Body of pancreas (tissue), 4 donors: Measurements from ENCODE around the gene ANKRD18B. TPM values are rescaled to one million over a fixed set of nuclear protein-coding genes. Genes with fewer than 3 reads are reported as not detected.
"Not testable (repeated sequence)": the region's sequence is repeated elsewhere in the genome, so short reads cannot be mapped to it uniquely, and the experiment has no call there.

Experiments
- ATAC-seq: fragments of 150-250 bp; one replicate; pipeline ENCODE4 v1.9.1; 2016
- DNase-seq, 4 donors: peaks; one replicate each; pipeline ENCODE4 v3.0.0-alpha.2; 2019
- H3K27ac ChIP-seq, 4 donors: fragments of 200-600 bp; sonication (generic); 1 replicate in 3 of 4; 2 replicates in 1 of 4; pipeline versions ENCODE4 v1.5.1 to v1.6.1; 2016 to 2019; ENCODE audit warnings: mild to moderate bottlenecking in 1 of 4, mixed read lengths in 1 of 4, moderate library complexity in 1 of 4
- H3K27me3 ChIP-seq, 2 donors: fragments of 200-600 bp; sonication (generic); one replicate each; pipeline ENCODE4 v1.6.0; 2016; ENCODE audit warnings: mild to moderate bottlenecking in 1 of 2
- H3K36me3 ChIP-seq, 2 donors: fragments of 200-600 bp; sonication (generic); replicated peaks in 1 of 2; 2 replicates each; pipeline ENCODE4 v1.5.1; 2016; ENCODE audit warnings: low read depth in 2 of 2; ENCODE audit not compliant: insufficient read depth in 1 of 2
- H3K4me1 ChIP-seq: fragments of 200-600 bp; sonication (generic); one replicate; pipeline ENCODE4 v1.6.0; 2016
- H3K4me3 ChIP-seq, 2 donors: fragments of 200-600 bp; sonication (generic); 1 replicate in 1 of 2; 2 replicates in 1 of 2; pipeline ENCODE4 v1.5.1; 2016 to 2019
- H3K9me3 ChIP-seq, 3 donors: fragments of 200-600 bp; sonication (generic); 1 replicate in 2 of 3; 2 replicates in 1 of 3; pipeline ENCODE4 v1.5.1; 2016
- CTCF ChIP-seq, 7 experiments: fragments of 450-650 bp in 4 of 7; fragments of 200-600 bp in 3 of 7; sonication (generic) in 3 of 7; IDR thresholded peaks; one replicate each; pipeline ENCODE4 v1.5.1; 2016 to 2019; ENCODE audit warnings: antibody characterized with exemption in 7 of 7
- POLR2A ChIP-seq, 3 donors: fragments of 450-650 bp; IDR thresholded peaks; one replicate each; pipeline ENCODE4 v1.6.1; 2016; ENCODE audit warnings: antibody characterized with exemption in 3 of 3, mild to moderate bottlenecking in 2 of 3
- WGBS, 2 donors: methylation state at CpG; one replicate each; pipeline ENCODE4 v1.1.5; 2017; 5-methylcytosine and 5-hydroxymethylcytosine counted together
- intact Hi-C: fragments of 100-400 bp; cut with DNase I; formaldehyde crosslinking; loops from one replicate; pipeline ENCODE4 v1.15.1; 2023
- total RNA-seq, 2 donors: library from RNA; depleted of rRNA; stranded (reverse); fragments of >200 nt; gene quantifications; one replicate each; pipeline ENCODE4 v1.1.0, GENCODE V29; 2016

ANKRD18B gene
- total RNA-seq, 2 donors from 2014 or later, result 6.0 TPM; not detected in 1

DNA sequence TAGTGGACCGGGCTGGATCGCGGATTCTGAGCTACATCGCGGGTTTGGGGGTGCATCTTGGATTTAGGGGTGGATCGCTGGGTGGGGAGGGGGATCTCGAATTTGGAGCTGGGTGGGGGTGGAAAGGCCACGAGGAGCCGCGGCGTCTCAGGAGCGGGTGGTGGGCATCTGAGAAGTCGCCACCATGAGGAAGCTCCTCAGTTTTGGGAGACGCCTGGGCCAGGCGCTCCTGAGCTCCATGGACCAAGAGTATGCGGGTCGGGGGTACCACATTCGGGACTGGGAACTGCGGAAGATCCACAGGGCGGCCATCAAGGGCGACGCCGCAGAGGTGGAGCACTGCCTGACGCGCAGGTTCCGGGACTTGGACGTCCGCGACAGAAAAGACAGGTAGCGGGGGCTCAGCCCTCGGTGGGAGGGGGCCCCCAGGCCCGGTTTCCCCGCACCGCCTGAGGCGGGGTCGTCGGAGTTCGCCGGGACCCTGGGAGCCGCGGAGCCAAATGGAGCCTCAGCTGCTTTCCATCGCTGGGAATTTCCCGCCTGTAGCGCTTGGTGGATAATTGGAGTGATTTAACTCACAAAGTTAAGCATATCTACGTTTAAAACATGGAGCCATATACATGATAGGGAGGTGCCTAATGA lies 376 bp downstream of the ANKRD18B start:
- 3 to 8% methylated on average over 20 to 36 of the region's 45 CpGs for WGBS, 2 donors
- H3K27me3 ChIP-seq, result peaks cover 0 to 10% of the 10 kb centered on the region in 2 donors
- no peaks in the 10 kb centered on the region for H3K9me3 ChIP-seq
- TF ChIP-seq POLR2A (IDR thresholded peaks at IDR 0.05) (no peak), CTCF (IDR thresholded peaks at IDR 0.05) (no peak)
- no peak overlapping the region for H3K4me3 ChIP-seq
- H3K27ac ChIP-seq, result no peak overlapping the region
- DNase-seq (no peak), ATAC-seq (peak; percentile 40)
- intact Hi-C loops, result no loop called here
- H3K36me3 ChIP-seq, result no peaks in the 10 kb centered on the region
- H3K4me1 ChIP-seq, result peaks cover 14% of the 10 kb centered on the region

- H3K4me3 ChIP-seq, H3K27me3 ChIP-seq, ATAC-seq, H3K36me3 ChIP-seq, DNase-seq, H3K27ac ChIP-seq, H3K9me3 ChIP-seq, intact Hi-C loops: not testable (repeated sequence)
- H3K4me1 ChIP-seq, result peaks cover 14% of the 10 kb centered on the region
These were observed 4.0 kb downstream of the ANKRD18B start for GRCh38 chr9:33528069-33528468.

GRCh38 chr9:33533958-33534357 lies 9.9 kb downstream of the ANKRD18B start:
- intact Hi-C loops, H3K4me3 ChIP-seq, H3K36me3 ChIP-seq, H3K27ac ChIP-seq, DNase-seq, ATAC-seq, H3K4me1 ChIP-seq, H3K27me3 ChIP-seq, H3K9me3 ChIP-seq: not testable (repeated sequence)
- WGBS, 2 donors, result 31 to 50% methylated on average over 3 of the region's 3 CpGs

DNA sequence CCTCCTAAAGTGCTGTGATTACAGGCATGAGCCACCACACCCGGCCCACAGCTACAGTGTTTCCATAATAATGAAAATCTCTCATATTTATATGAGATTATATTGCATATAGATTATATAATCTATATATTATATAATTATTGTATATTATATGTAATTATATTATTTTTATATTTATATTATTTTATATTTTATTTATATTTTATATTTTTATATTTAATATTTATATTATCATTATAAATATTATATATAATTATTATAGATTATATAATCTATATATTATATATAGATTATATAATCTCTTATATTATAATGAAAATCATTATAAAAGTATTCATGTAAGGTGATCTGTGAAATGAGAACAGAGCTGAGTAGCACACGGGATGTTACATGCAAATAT lies 11.5 kb downstream of the ANKRD18B start:
- TF ChIP-seq POLR2A (IDR thresholded peaks at IDR 0.05), result no peak
- TF ChIP-seq CTCF (IDR thresholded peaks at IDR 0.05), result no peak
- H3K36me3 ChIP-seq, result no peaks in the 10 kb centered on the region
- DNase-seq (no peak), ATAC-seq (no peak)
- 74 to 83% methylated on average over 2 of the region's 2 CpGs for WGBS, 2 donors
- intact Hi-C loops, result no loop called here
- no peaks in the 10 kb centered on the region for H3K9me3 ChIP-seq
- no peak overlapping the region for H3K27ac ChIP-seq
- no peaks in the 10 kb centered on the region for H3K27me3 ChIP-seq
- H3K4me1 ChIP-seq, result no peaks in the 10 kb centered on the region
- no peak overlapping the region for H3K4me3 ChIP-seq

DNA sequence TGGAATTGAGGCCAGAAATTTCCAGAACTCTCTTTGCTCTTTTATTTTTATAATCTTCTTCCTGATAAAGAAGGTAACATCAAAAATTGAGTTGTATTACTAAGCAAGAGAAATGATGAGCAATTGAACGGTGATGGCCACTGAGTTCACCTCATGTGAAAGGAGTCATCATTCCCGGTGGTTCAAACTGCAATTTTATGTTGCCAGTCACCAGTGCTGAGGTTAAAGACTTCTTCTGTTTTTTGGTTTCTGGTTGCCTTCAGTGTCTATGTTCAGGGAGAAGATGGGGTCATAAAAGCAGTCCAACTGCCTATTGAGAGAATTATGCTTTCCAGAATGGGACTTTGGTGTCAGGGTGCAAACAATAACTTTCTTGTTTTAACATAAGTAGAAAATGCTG lies 19.4 kb downstream of the ANKRD18B start:
- not testable (repeated sequence) for H3K4me3 ChIP-seq

GRCh38 chr9:33545715-33546114 lies 21.7 kb downstream of the ANKRD18B start:
- DNase-seq, ATAC-seq, H3K4me1 ChIP-seq, H3K27me3 ChIP-seq, intact Hi-C loops, H3K4me3 ChIP-seq, H3K36me3 ChIP-seq, H3K9me3 ChIP-seq, H3K27ac ChIP-seq: not testable (repeated sequence)
- WGBS, 2 donors, result 34% methylated on average over 2 of the region's 2 CpGs

More for the DNA sequence above, 19.4 kb downstream of the ANKRD18B start:
- H3K4me1 ChIP-seq, DNase-seq, ATAC-seq, intact Hi-C loops, H3K9me3 ChIP-seq, H3K27ac ChIP-seq, H3K36me3 ChIP-seq, H3K27me3 ChIP-seq: not testable (repeated sequence)
- WGBS, 2 donors, result 84 to 92% methylated on average over 2 of the region's 2 CpGs

DNA sequence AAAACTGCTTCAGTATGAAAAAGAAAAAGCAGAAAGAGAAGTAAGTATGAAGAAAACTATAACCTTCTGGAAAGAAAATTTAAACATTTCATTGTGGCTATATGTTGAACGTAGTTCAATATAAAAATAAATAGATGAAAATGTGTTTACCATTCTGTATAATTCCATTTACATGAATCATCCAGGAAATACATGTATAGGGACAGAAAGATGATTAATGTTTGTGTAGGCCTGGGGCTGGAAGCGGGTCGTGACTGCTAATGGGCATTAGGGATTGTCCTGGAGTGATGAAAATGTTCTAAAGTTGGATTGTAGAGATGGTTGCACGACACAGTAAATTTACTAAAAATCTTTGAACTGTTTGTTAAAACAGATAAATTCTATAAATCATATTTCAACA lies 24.8 kb downstream of the ANKRD18B start:
- H3K27ac ChIP-seq, H3K4me3 ChIP-seq, H3K27me3 ChIP-seq, ATAC-seq, DNase-seq, H3K36me3 ChIP-seq, H3K4me1 ChIP-seq, H3K9me3 ChIP-seq, intact Hi-C loops: not testable (repeated sequence)
- WGBS, 2 donors, result 84% methylated on average over 4 of the region's 4 CpGs

- H3K36me3 ChIP-seq, H3K9me3 ChIP-seq, H3K4me3 ChIP-seq, H3K27ac ChIP-seq, intact Hi-C loops, DNase-seq, H3K27me3 ChIP-seq, H3K4me1 ChIP-seq, ATAC-seq: not testable (repeated sequence)
- WGBS, 2 donors, result 82 to 86% methylated on average over 3 of the region's 3 CpGs
These were observed 25.4 kb downstream of the ANKRD18B start for GRCh38 chr9:33549418-33549817.

GRCh38 chr9:33551183-33551582 lies 27.1 kb downstream of the ANKRD18B start:
- H3K4me3 ChIP-seq, H3K27ac ChIP-seq, DNase-seq, ATAC-seq, H3K4me1 ChIP-seq, H3K9me3 ChIP-seq, H3K36me3 ChIP-seq, intact Hi-C loops, H3K27me3 ChIP-seq: not testable (repeated sequence)

GRCh38 chr9:33552315-33552725 lies 28.3 kb downstream of the ANKRD18B start:
- WGBS, 2 donors, result 6% methylated on average over 2 to 4 of the region's 4 CpGs
- intact Hi-C loops, H3K9me3 ChIP-seq, H3K27me3 ChIP-seq, H3K4me3 ChIP-seq, ATAC-seq, H3K27ac ChIP-seq, H3K36me3 ChIP-seq, H3K4me1 ChIP-seq: not testable (repeated sequence)
- peak in 2 of 4 donors; percentile 5 to 7 for DNase-seq
